Epithelial cell of proximal tubule (primary cell): ENCODE results near the gene ZNF407. TPM values are rescaled to one million over a fixed set of nuclear protein-coding genes. Genes with fewer than 3 reads are reported as not detected.

Source experiments
- DNase-seq: peaks from one replicate; pipeline ENCODE4 v3.0.0-alpha.2; 2011; ENCODE audit warnings: low read depth
- H3K4me3 ChIP-seq: 2 replicates; pipeline ENCODE4 v1.5.1; 2011; ENCODE audit warnings: low read depth, mild to moderate bottlenecking, low read length
- CTCF ChIP-seq: conservative IDR thresholded peaks from 2 replicates; pipeline ENCODE4 v1.5.1; 2012; ENCODE audit warnings: low read depth, mild to moderate bottlenecking, low read length
- total RNA-seq: library from RNA; depleted of rRNA; stranded (reverse); fragments of >200 nt; gene quantifications from 2 replicates; pipeline ENCODE4 v1.2.3, GENCODE V29; 2015

Gene ZNF407
- total RNA-seq, 1 donor from 2014 or later = 3.0 TPM

DNA sequence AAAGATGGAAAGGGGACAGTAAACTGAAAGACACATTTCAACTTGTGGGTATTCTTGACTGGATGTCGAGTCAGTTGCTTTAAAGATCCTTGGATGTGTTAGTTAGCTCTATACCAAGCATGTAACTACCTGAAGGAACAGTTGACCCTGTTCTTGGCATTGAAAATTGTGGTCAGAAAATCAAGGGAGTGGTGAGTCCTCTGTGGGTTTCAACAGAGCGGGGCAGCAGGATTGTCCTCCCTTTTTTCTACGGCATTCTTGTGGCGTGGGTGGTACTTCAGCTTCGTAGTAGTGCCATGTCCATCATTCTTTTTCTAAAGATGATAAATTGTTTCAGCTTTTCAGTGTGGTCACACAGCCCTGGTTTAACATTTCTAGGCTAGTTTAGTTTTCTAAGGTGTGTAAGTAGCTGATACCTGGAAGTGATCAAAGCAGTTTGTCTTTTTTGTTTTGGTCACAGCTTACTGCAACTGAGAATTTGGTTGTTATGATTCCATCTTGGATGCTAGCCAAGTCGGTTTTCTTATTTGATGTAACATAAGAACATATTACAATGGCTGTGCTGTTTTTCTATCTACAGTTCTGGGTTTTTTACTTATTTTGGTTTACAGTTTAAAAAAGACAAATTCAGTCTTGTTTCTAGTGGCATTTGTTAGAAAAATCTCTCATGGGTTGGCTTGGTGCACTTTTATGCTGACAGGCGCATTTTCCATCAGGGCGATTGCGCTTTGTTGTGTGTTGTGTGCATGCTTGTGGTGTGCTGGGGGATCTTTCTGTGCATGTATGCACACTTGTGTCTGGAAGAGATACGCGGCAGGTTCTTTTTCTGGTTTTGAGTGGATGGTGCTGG is 84.7 kb downstream of the ZNF407 start:
- TF ChIP-seq CTCF = no peak
- no peak overlapping the region for H3K4me3 ChIP-seq
- no peak for DNase-seq

- no peak overlapping the region for H3K4me3 ChIP-seq
- TF ChIP-seq CTCF = no peak
- DNase-seq = no peak
Observed at GRCh38 chr18:74682991-74683297, 85.3 kb downstream of the ZNF407 start.

DNA sequence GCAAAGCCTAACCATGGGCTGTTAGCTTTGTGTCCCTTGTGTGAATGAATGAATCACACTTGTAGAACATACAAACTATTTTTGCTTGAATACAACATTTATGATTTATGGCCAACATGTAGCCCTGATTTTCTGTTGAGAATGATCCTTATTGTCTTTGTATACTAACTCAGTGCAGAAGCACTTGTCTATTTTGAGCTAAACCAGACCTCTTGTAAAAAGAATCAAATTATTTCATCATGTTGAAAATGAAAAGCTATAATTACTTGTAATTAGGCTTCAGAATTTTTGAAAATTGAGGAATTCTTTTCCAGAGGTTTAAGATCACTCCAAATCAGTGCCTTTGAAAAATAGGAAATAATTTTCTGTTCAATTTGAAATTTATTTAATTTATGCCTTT is 85.9 kb downstream of the ZNF407 start:
- DNase-seq = no peak

GRCh38 chr18:74689251-74689650 is 91.6 kb downstream of the ZNF407 start:
- no peak overlapping the region for H3K4me3 ChIP-seq
- TF ChIP-seq CTCF = no peak
- DNase-seq = no peak

More for the DNA sequence above, 85.9 kb downstream of the ZNF407 start:
- TF ChIP-seq CTCF = no peak
- H3K4me3 ChIP-seq = no peak overlapping the region

GRCh38 chr18:74692367-74693013 is 94.8 kb downstream of the ZNF407 start:
- H3K4me3 ChIP-seq = no peak overlapping the region
- DNase-seq = no peak
- TF ChIP-seq CTCF = no peak

GRCh38 chr18:74694436-74694835 is 96.8 kb downstream of the ZNF407 start:
- no peak for TF ChIP-seq CTCF
- DNase-seq = no peak

More at GRCh38 chr18:74694436-74694835, 96.8 kb downstream of the ZNF407 start:
- no peak overlapping the region for H3K4me3 ChIP-seq
